Spleen (tissue), 7 donors: ENCODE measurements around the gene RAB44.

Source experiments
- CTCF ChIP-seq, 11 experiments: fragments of 200-600 bp in 7 of 11; fragments of 450-650 bp in 4 of 11; sonication (generic) in 4 of 11; IDR thresholded peaks in 8 of 11; conservative IDR thresholded peaks in 3 of 11; 1 replicate in 7 of 11; 2 replicates in 4 of 11; pipeline versions ENCODE4 v1.4.0 to v1.8.0; 2016 to 2021; ENCODE audit warnings: antibody characterized with exemption in 11 of 11, inconsistent platforms in 4 of 11, mild to moderate bottlenecking in 1 of 11
- POLR2A ChIP-seq, 3 donors: fragments of 450-650 bp; IDR thresholded peaks; one replicate each; pipeline ENCODE4 v1.5.1; 2017; ENCODE audit warnings: antibody characterized with exemption in 3 of 3, mild to moderate bottlenecking in 1 of 3
- POLR2AphosphoS5 ChIP-seq, 3 donors: sonication (generic); formaldehyde crosslinking; IDR thresholded peaks; one replicate each; pipeline ENCODE4 v1.5.1; 2017; ENCODE audit warnings: antibody characterized with exemption in 3 of 3
- donor health status: DM: no; HTN: no; CAD: no; lungs with moderate emphysema.
- donor health status: DM: no; HTN: no; CAD: no.
- donor health status: DM: no; HTN: no; CAD: no.

GRCh38 chr6:36740818-36741179 is 43.2 kb downstream of the RAB44 start:
- no peak for TF ChIP-seq POLR2A (IDR thresholded peaks at IDR 0.05)
- no peak for TF ChIP-seq CTCF (IDR thresholded peaks at IDR 0.05 in 8 of 11, conservative IDR thresholded peaks at IDR 0.05 in 3 of 11)
- TF ChIP-seq POLR2AphosphoS5 (IDR thresholded peaks at IDR 0.05) = peak in 1 of 3 donors; percentile 28
